ENCODE measurements around the gene USP32. TPM values are rescaled to one million over a fixed set of nuclear protein-coding genes. Genes with fewer than 3 reads are reported as not detected.

Gene USP32
- total and polyA plus RNA-seq, 10 of the 15 experiments (the other 5 are each of a cell fraction or from before 2014, with no cell fraction given), result 7.8 to 37.3 (median 25.5) TPM

DNA sequence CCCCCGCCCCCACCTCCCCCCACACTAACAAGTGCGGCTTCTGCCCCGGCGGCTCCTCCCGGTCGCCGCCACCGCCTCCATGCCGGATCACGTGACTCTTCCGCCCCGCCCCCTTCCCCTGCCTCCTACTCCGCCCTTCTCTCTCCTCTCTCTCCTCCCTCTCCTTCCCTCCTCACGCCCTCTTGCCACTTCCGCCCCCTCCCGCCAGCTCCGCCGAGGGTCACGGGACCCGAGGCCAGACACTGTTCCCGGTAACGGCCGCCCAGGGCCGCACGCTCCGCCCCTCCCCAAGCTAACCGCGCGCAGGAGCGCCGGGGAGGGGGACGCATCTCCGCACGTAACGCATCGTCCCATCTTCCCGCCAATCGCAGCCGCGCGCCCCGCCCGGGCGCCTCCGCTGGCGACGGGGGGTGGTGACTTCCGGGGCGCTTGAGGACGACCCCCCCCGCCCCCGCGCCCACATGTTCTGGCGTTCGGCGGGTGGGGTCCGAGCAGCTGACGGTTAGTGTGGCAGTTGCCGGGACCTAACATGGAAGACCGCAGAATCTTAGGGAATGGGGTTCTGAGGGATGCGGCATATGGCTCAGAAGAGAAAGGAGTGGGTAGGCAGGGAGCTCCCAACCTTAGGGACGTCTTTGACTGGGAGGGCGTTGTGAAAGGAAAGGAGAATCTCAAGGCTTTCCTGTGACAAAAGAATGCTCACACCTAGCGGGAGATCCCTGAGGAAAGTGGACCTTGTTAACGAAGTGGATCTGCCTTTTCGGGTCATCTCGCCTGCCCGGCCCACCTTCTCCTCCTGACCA lies at the start of gene USP32 (continued):
- TF ChIP-seq, protein P1, sequence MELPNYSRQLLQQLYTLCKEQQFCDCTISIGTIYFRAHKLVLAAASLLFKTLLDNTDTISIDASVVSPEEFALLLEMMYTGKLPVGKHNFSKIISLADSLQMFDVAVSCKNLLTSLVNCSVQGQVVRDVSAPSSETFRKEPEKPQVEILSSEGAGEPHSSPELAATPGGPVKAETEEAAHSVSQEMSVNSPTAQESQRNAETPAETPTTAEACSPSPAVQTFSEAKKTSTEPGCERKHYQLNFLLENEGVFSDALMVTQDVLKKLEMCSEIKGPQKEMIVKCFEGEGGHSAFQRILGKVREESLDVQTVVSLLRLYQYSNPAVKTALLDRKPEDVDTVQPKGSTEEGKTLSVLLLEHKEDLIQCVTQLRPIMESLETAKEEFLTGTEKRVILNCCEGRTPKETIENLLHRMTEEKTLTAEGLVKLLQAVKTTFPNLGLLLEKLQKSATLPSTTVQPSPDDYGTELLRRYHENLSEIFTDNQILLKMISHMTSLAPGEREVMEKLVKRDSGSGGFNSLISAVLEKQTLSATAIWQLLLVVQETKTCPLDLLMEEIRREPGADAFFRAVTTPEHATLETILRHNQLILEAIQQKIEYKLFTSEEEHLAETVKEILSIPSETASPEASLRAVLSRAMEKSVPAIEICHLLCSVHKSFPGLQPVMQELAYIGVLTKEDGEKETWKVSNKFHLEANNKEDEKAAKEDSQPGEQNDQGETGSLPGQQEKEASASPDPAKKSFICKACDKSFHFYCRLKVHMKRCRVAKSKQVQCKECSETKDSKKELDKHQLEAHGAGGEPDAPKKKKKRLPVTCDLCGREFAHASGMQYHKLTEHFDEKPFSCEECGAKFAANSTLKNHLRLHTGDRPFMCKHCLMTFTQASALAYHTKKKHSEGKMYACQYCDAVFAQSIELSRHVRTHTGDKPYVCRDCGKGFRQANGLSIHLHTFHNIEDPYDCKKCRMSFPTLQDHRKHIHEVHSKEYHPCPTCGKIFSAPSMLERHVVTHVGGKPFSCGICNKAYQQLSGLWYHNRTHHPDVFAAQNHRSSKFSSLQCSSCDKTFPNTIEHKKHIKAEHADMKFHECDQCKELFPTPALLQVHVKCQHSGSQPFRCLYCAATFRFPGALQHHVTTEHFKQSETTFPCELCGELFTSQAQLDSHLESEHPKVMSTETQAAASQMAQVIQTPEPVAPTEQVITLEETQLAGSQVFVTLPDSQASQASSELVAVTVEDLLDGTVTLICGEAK (IDR thresholded peaks at IDR 0.05; ENCODE audit: borderline replicate concordance), result peak; percentile 39; the same call in 1 of the 2 replicates
- TF ChIP-seq RCOR1 (conservative IDR thresholded peaks at IDR 0.05; ENCODE audit: low read depth, low read length) (no peak; the same call in 1 of the 2 replicates), CHD4 (IDR thresholded peaks at IDR 0.05) (no peak), KLF5 (IDR thresholded peaks at IDR 0.05; ENCODE audit: partially characterized antibody) (peak; percentile 84), ZNF384 (IDR thresholded peaks at IDR 0.05; ENCODE audit: borderline replicate concordance, low read depth, low read length) (no peak), HCFC1 (IDR thresholded peaks at IDR 0.05; ENCODE audit: low read length) (no peak; the same call in 1 of the 2 replicates), POLR2A (IDR thresholded peaks at IDR 0.05; ENCODE audit: low read depth, low read length) (peak; percentile 87), KAT2A (conservative IDR thresholded peaks at IDR 0.05; ENCODE audit: control insufficient read depth, low read depth, low read length) (no peak), RB1 (IDR thresholded peaks at IDR 0.05; ENCODE audit: borderline replicate concordance) (peak; percentile 95; the same call in 1 of the 2 replicates), BHLHE40 (IDR thresholded peaks at IDR 0.05; ENCODE audit: borderline replicate concordance in 1 of 2, low read depth in 2 of 2, low read length in 1 of 2) (peak; percentile 97 to 99), IRF4 (IDR thresholded peaks at IDR 0.05; ENCODE audit: low read depth, low read length) (no peak), TBL1XR1 (IDR thresholded peaks at IDR 0.05; ENCODE audit: low read depth, low read length) (peak; percentile 10; the same call in 1 of the 2 replicates), NRF1 (conservative IDR thresholded peaks at IDR 0.05; ENCODE audit: low read depth, low read length) (peak; percentile 49), POLR2AphosphoS2 (IDR thresholded peaks at IDR 0.05; ENCODE audit: low read depth, low read length) (peak; percentile 46; the same call in 1 of the 2 replicates), NR2C2 (IDR thresholded peaks at IDR 0.05; ENCODE audit: borderline replicate concordance, control insufficient read depth, insufficient read length, low read depth) (no peak)
- TF ChIP-seq, protein P2, sequence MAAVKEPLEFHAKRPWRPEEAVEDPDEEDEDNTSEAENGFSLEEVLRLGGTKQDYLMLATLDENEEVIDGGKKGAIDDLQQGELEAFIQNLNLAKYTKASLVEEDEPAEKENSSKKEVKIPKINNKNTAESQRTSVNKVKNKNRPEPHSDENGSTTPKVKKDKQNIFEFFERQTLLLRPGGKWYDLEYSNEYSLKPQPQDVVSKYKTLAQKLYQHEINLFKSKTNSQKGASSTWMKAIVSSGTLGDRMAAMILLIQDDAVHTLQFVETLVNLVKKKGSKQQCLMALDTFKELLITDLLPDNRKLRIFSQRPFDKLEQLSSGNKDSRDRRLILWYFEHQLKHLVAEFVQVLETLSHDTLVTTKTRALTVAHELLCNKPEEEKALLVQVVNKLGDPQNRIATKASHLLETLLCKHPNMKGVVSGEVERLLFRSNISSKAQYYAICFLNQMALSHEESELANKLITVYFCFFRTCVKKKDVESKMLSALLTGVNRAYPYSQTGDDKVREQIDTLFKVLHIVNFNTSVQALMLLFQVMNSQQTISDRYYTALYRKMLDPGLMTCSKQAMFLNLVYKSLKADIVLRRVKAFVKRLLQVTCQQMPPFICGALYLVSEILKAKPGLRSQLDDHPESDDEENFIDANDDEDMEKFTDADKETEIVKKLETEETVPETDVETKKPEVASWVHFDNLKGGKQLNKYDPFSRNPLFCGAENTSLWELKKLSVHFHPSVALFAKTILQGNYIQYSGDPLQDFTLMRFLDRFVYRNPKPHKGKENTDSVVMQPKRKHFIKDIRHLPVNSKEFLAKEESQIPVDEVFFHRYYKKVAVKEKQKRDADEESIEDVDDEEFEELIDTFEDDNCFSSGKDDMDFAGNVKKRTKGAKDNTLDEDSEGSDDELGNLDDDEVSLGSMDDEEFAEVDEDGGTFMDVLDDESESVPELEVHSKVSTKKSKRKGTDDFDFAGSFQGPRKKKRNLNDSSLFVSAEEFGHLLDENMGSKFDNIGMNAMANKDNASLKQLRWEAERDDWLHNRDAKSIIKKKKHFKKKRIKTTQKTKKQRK (IDR thresholded peaks at IDR 0.05; ENCODE audit: low read depth, low read length), result no peak
- TF ChIP-seq, protein P3, sequence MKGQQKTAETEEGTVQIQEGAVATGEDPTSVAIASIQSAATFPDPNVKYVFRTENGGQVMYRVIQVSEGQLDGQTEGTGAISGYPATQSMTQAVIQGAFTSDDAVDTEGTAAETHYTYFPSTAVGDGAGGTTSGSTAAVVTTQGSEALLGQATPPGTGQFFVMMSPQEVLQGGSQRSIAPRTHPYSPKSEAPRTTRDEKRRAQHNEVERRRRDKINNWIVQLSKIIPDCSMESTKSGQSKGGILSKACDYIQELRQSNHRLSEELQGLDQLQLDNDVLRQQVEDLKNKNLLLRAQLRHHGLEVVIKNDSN (IDR thresholded peaks at IDR 0.05; ENCODE audit: borderline replicate concordance, extremely low read length, insufficient read depth, low read depth, low read length), result peak; percentile 82
- TF ChIP-seq, protein P4, sequence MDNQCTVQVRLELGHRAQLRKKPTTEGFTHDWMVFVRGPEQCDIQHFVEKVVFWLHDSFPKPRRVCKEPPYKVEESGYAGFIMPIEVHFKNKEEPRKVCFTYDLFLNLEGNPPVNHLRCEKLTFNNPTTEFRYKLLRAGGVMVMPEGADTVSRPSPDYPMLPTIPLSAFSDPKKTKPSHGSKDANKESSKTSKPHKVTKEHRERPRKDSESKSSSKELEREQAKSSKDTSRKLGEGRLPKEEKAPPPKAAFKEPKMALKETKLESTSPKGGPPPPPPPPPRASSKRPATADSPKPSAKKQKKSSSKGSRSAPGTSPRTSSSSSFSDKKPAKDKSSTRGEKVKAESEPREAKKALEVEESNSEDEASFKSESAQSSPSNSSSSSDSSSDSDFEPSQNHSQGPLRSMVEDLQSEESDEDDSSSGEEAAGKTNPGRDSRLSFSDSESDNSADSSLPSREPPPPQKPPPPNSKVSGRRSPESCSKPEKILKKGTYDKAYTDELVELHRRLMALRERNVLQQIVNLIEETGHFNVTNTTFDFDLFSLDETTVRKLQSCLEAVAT (IDR thresholded peaks at IDR 0.05), result 0 out of 2 replicates have a peak, but pooled peaks have one; percentile 65

Measured in GM12878 (cell line).